Urinary bladder (tissue), 4 donors: ENCODE measurements around the gene PRKCQ. TPM values are rescaled to one million over a fixed set of nuclear protein-coding genes. Genes with fewer than 3 reads are reported as not detected.
"Not testable (repeated sequence)": the region's sequence is repeated elsewhere in the genome, so short reads cannot be mapped to it uniquely, and the experiment has no call there.

Experiments
- DNase-seq: peaks from one replicate; pipeline ENCODE4 v3.0.0-alpha.2; 2015; ENCODE audit errors: extremely low spot score
- H3K27ac ChIP-seq: one replicate; pipeline ENCODE4 v1.5.1; 2013; ENCODE audit warnings: low read depth, mild to moderate bottlenecking, moderate library complexity
- H3K36me3 ChIP-seq: one replicate; pipeline ENCODE4 v1.6.1; 2013; ENCODE audit warnings: mild to moderate bottlenecking, moderate library complexity; ENCODE audit not compliant: insufficient read depth
- H3K4me1 ChIP-seq: one replicate; pipeline ENCODE4 v1.6.1; 2013; ENCODE audit warnings: mild to moderate bottlenecking, moderate library complexity; ENCODE audit not compliant: insufficient read depth
- H3K4me3 ChIP-seq: one replicate; pipeline ENCODE4 v1.5.1; 2013; ENCODE audit warnings: low read depth, low read length
- WGBS: extraction: QIAGEN DNeasy Blood & Tissue Kit; methylation state at CpG from one replicate; pipeline ENCODE4 v1.1.7; 2013; 5-methylcytosine and 5-hydroxymethylcytosine counted together
- polyA plus RNA-seq: library from polyadenylated mRNA; stranded (reverse); fragments of 200-250 nt; gene quantifications from one replicate; pipeline ENCODE4 v1.2.3, GENCODE V29; 2013
- total RNA-seq: library from RNA; depleted of rRNA; stranded (reverse); fragments of >200 nt; gene quantifications from one replicate; pipeline ENCODE4 v1.2.3, GENCODE V29; 2014
- donor health status: healthy with polysubstance abuse.
- donor health status: healthy.

Gene PRKCQ
- total and polyA plus RNA-seq, 2 donors, result 0.49 to 3.2 TPM

GRCh38 chr10:6473901-6474370 lies 106.1 kb downstream of the PRKCQ start:
- Histone ChIP-seq H3K4me3 (no peak overlapping the region), H3K36me3 (no peaks in the 10 kb centered on the region), H3K4me1 (no peaks in the 10 kb centered on the region), H3K27ac (no peak overlapping the region)
- no peak for DNase-seq
- WGBS, result 67% methylated on average over 6 of the region's 6 CpGs

GRCh38 chr10:6473430-6473829 lies 106.6 kb downstream of the PRKCQ start:
- 73% methylated on average over 7 of the region's 7 CpGs for WGBS
- no peaks in the 10 kb centered on the region for H3K36me3 ChIP-seq
- H3K27ac ChIP-seq, result no peak overlapping the region
- no peak for DNase-seq
- no peaks in the 10 kb centered on the region for H3K4me1 ChIP-seq
- no peak overlapping the region for H3K4me3 ChIP-seq

- not testable (repeated sequence) for H3K4me1 ChIP-seq, H3K27ac ChIP-seq, H3K4me3 ChIP-seq, H3K36me3 ChIP-seq, DNase-seq
- 92% methylated on average over 7 of the region's 7 CpGs for WGBS
These were observed 107.4 kb downstream of the PRKCQ start for GRCh38 chr10:6472710-6473005.

- H3K27ac ChIP-seq, result no peak overlapping the region
- H3K4me1 ChIP-seq, result no peaks in the 10 kb centered on the region
- WGBS, result 93% methylated on average over 11 of the region's 11 CpGs
- no peak overlapping the region for H3K4me3 ChIP-seq
- H3K36me3 ChIP-seq, result no peaks in the 10 kb centered on the region
- DNase-seq, result no peak
These were observed 109.0 kb downstream of the PRKCQ start for GRCh38 chr10:6470894-6471618.

GRCh38 chr10:6469661-6470060 lies 110.4 kb downstream of the PRKCQ start:
- Histone ChIP-seq H3K36me3 (no peaks in the 10 kb centered on the region), H3K4me3 (no peak overlapping the region), H3K27ac (no peak overlapping the region), H3K4me1 (no peaks in the 10 kb centered on the region)
- DNase-seq, result no peak

GRCh38 chr10:6465854-6466601 lies 114.0 kb downstream of the PRKCQ start:
- Histone ChIP-seq H3K4me1 (no peaks in the 10 kb centered on the region), H3K27ac (no peak overlapping the region), H3K4me3 (no peak overlapping the region), H3K36me3 (no peaks in the 10 kb centered on the region)
- WGBS, result 73% methylated on average over 7 of the region's 7 CpGs
- no peak for DNase-seq

GRCh38 chr10:6465437-6465836 lies 114.6 kb downstream of the PRKCQ start:
- no peak for DNase-seq
- no peak overlapping the region for H3K4me3 ChIP-seq
- H3K27ac ChIP-seq, result no peak overlapping the region
- 76% methylated on average over 7 of the region's 7 CpGs for WGBS
- no peaks in the 10 kb centered on the region for H3K4me1 ChIP-seq
- H3K36me3 ChIP-seq, result no peaks in the 10 kb centered on the region

GRCh38 chr10:6464862-6465430 lies 115.1 kb downstream of the PRKCQ start:
- Histone ChIP-seq H3K36me3 (no peaks in the 10 kb centered on the region), H3K4me3 (no peak overlapping the region), H3K27ac (no peak overlapping the region), H3K4me1 (no peaks in the 10 kb centered on the region)
- 89% methylated on average over 9 of the region's 9 CpGs for WGBS
- no peak for DNase-seq

GRCh38 chr10:6463366-6463765 lies 116.7 kb downstream of the PRKCQ start:
- 71% methylated on average over 7 of the region's 7 CpGs for WGBS
- Histone ChIP-seq H3K27ac (no peak overlapping the region), H3K4me1 (no peaks in the 10 kb centered on the region), H3K4me3 (no peak overlapping the region), H3K36me3 (no peaks in the 10 kb centered on the region)
- DNase-seq, result no peak

GRCh38 chr10:6461961-6462360 lies 118.1 kb downstream of the PRKCQ start:
- Histone ChIP-seq H3K4me1 (no peaks in the 10 kb centered on the region), H3K27ac (no peak overlapping the region), H3K4me3 (no peak overlapping the region), H3K36me3 (no peaks in the 10 kb centered on the region)
- DNase-seq, result no peak
- WGBS, result 70% methylated on average over 3 of the region's 3 CpGs

- Histone ChIP-seq H3K36me3 (no peaks in the 10 kb centered on the region), H3K27ac (no peak overlapping the region), H3K4me3 (no peak overlapping the region), H3K4me1 (no peaks in the 10 kb centered on the region)
- 98% methylated on average over 2 of the region's 2 CpGs for WGBS
- no peak for DNase-seq
These were observed 119.1 kb downstream of the PRKCQ start for GRCh38 chr10:6460861-6461409.

- no peak for DNase-seq
- Histone ChIP-seq H3K4me1 (no peaks in the 10 kb centered on the region), H3K4me3 (no peak overlapping the region), H3K36me3 (peaks cover 3% of the 10 kb centered on the region), H3K27ac (no peak overlapping the region)
- WGBS, result 92% methylated on average over 5 of the region's 5 CpGs
These were observed 121.3 kb downstream of the PRKCQ start for GRCh38 chr10:6458814-6459213.

- WGBS, result 93% methylated on average over 5 of the region's 5 CpGs
- Histone ChIP-seq H3K27ac (no peak overlapping the region), H3K4me1 (no peaks in the 10 kb centered on the region), H3K4me3 (no peak overlapping the region), H3K36me3 (peaks cover 3% of the 10 kb centered on the region)
- DNase-seq, result no peak
These were observed 122.7 kb downstream of the PRKCQ start for GRCh38 chr10:6457376-6457775.

GRCh38 chr10:6456067-6456466 lies 124.0 kb downstream of the PRKCQ start:
- WGBS, result 97% methylated on average over 1 of the region's 1 CpG

More at GRCh38 chr10:6456067-6456466, 124.0 kb downstream of the PRKCQ start:
- no peaks in the 10 kb centered on the region for H3K4me1 ChIP-seq
- H3K4me3 ChIP-seq, result no peak overlapping the region
- no peak overlapping the region for H3K27ac ChIP-seq
- DNase-seq, result no peak
- peaks cover 3% of the 10 kb centered on the region for H3K36me3 ChIP-seq
